22Rv1 (cell line): Measurements from ENCODE around the gene MCOLN2.
"Not testable (repeated sequence)": the region's sequence is repeated elsewhere in the genome, so short reads cannot be mapped to it uniquely, and the experiment has no call there.

Experiments
- CTCF ChIP-seq: fragments of 450-650 bp; IDR thresholded peaks from 2 replicates; pipeline ENCODE4 v1.5.1; 2017; ENCODE audit warnings: mild to moderate bottlenecking
- ZFX ChIP-seq: fragments of 450-650 bp; IDR thresholded peaks from 2 replicates; pipeline ENCODE4 v1.6.1; 2017; ENCODE audit warnings: antibody characterized with exemption, borderline replicate concordance

GRCh38 chr1:85005641-85006040, 8.7 kb upstream of the MCOLN2 start:
- not testable (repeated sequence) for TF ChIP-seq CTCF, ZFX
